OCI-LY7 (cell line): Measurements from ENCODE around the gene AQP12B.
"Not testable (repeated sequence)": the region's sequence is repeated elsewhere in the genome, so short reads cannot be mapped to it uniquely, and the experiment has no call there.

Experiments
- CTCF ChIP-seq: fragments of 200-600 bp; sonication (generic); conservative IDR thresholded peaks from 2 replicates; pipeline ENCODE4 v1.5.1; 2014; ENCODE audit warnings: mild to moderate bottlenecking, antibody characterized with exemption, low read length, moderate library complexity, mixed read lengths
- EZH2phosphoT487 ChIP-seq: fragments of 200-600 bp; sonication (generic); IDR thresholded peaks from 2 replicates; pipeline ENCODE4 v1.6.1; 2018; ENCODE audit warnings: low read depth, borderline replicate concordance, mild to moderate bottlenecking, mixed run types, antibody characterized with exemption, low read length, moderate library complexity, mixed read lengths

DNA sequence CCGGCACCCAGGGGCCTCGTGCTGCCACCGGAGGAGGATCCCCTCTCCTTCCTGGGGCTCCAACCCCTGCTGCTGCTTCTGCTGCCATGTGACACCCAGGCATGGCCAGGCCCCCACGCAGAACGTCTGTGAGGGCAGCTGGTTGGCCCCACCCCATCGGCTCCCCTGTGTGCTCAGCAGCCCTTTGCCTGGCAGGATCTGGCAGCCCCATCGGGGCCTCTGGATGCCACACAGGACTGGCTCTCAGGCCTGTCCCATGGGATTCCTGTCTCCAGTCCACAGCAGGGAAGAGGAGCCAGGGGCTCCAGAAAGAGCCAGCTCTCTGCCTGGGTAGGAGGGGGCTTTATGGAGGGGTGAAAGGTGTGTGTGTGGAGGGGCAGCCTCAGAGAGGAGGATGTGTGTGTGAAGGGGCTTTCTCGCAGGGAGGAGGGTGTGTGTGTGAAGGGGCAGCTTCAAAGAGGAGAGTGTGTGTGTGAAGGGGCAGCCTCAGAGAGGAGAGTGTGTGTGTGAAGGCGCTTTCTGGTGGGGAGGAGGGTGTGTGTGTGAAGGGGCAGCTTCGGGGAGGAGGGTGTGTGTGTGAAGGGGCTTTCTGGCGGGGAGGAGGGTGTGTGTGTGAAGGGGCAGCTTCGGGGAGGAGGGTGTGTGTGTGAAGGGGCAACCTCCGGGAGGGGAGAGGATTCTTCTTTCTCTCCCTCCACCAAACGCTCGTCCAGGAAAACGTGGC is 8.1 kb downstream of the AQP12B start:
- TF ChIP-seq CTCF, EZH2phosphoT487: not testable (repeated sequence)
